Panc1 (cell line): ENCODE results near the gene TRIO. TPM values are rescaled to one million over a fixed set of nuclear protein-coding genes. Genes with fewer than 3 reads are reported as not detected.
"Not testable (repeated sequence)": the region's sequence is repeated elsewhere in the genome, so short reads cannot be mapped to it uniquely, and the experiment has no call there.

Source experiments
- ATAC-seq: fragments of 200-7000 bp; cut with Tn5 transposase; 2 replicates; pipeline ENCODE4 v1.9.1; 2020; ENCODE audit warnings: mild to moderate bottlenecking, moderate library complexity
- BruUV-seq: library from RNA; stranded (reverse); fragments of 400-500 nt; replicated peaks from 2 replicates; lab custom pipeline; 2021; lab: Mats Ljungman, UMichigan
- CTCF ChIA-PET: fragments of 300-600 bp; sonication (Branson Sonifier 250); formaldehyde crosslinking; loops from one replicate; lab custom pipeline; 2022; ENCODE audit warnings: antibody characterized with exemption; lab: Charles Lee
- POLR2A ChIA-PET: fragments of 300-600 bp; sonication (Branson Sonifier 250); formaldehyde crosslinking; loops from one replicate; lab custom pipeline; 2022; ENCODE audit warnings: antibody characterized with exemption; lab: Charles Lee
- DNase-seq: peaks from one replicate; pipeline ENCODE4 v3.0.0-alpha.2; 2010; ENCODE audit warnings: low read depth, low spot score
- H3K27ac ChIP-seq: 2 replicates; pipeline ENCODE4 v1.5.1; 2011; ENCODE audit warnings: mild to moderate bottlenecking, low read length, inconsistent platforms
- H3K27me3 ChIP-seq: fragments of 200-500 bp; sonication (Bioruptor generic); 2 replicates; pipeline ENCODE4 v1.6.0; 2014; ENCODE audit warnings: low read length, inconsistent platforms; ENCODE audit not compliant: control insufficient read depth, insufficient read depth
- H3K36me3 ChIP-seq: fragments of 200-500 bp; sonication (Bioruptor generic); 2 replicates; pipeline ENCODE4 v1.5.1; 2014; ENCODE audit warnings: inconsistent platforms, mild to moderate bottlenecking, low read length, moderate library complexity; ENCODE audit not compliant: control insufficient read depth, insufficient read depth
- H3K4me1 ChIP-seq: 2 replicates; pipeline ENCODE4 v1.5.1; 2011; ENCODE audit warnings: inconsistent platforms, mild to moderate bottlenecking, low read length, moderate library complexity; ENCODE audit not compliant: control insufficient read depth, insufficient read depth
- H3K4me3 ChIP-seq, 2 experiments: 2 replicates each; pipeline ENCODE4 v1.5.1; 2011 to 2012; ENCODE audit warnings: low read depth in 2 of 2, low read length in 2 of 2, mild to moderate bottlenecking in 2 of 2, inconsistent platforms in 1 of 2, moderate library complexity in 1 of 2
- H3K9me3 ChIP-seq: fragments of 200-500 bp; sonication (Bioruptor generic); 2 replicates; pipeline ENCODE4 v1.5.1; 2014; ENCODE audit warnings: low read depth, mild to moderate bottlenecking, inconsistent platforms, low read length, moderate library complexity; ENCODE audit not compliant: control insufficient read depth, insufficient read depth
- POLR2AphosphoS5 ChIP-seq: IDR thresholded peaks from 2 replicates; pipeline ENCODE4 v1.6.1; 2012; ENCODE audit warnings: mild to moderate bottlenecking, low read depth, low read length, moderate library complexity
- SIN3A ChIP-seq: IDR thresholded peaks from 2 replicates; pipeline ENCODE4 v1.6.1; 2012; ENCODE audit warnings: low read depth, mild to moderate bottlenecking, low read length, moderate library complexity, borderline replicate concordance; ENCODE audit not compliant: insufficient read depth
- TCF7L2 ChIP-seq: IDR thresholded peaks from 2 replicates; pipeline ENCODE4 v1.6.1; 2011; ENCODE audit warnings: mild to moderate bottlenecking, low read depth, low read length, inconsistent platforms
- in situ Hi-C: cut with HindIII; loops from 2 replicates; pipeline ENCODE4 v1.10.0; 2016; ENCODE audit warnings: low sequenced_read_pairs, low pct_unique_long_range_greater_than_20kb
- intact Hi-C: fragments of 100-400 bp; cut with micrococcal nuclease; formaldehyde crosslinking; loops from one replicate; pipeline ENCODE4 v1.10.0; 2022; ENCODE audit not compliant: unreplicated experiment
- total RNA-seq: library from RNA; stranded (reverse); gene quantifications from one replicate; pipeline ENCODE4 v1.2.1, GENCODE V29; 2021; ENCODE audit not compliant: unreplicated experiment
- TF ChIP-seq, protein P1 (sequence below): fragments of 450-650 bp; IDR thresholded peaks from 2 replicates; pipeline ENCODE4 v1.5.1; 2017; ENCODE audit warnings: mild to moderate bottlenecking
- TF ChIP-seq, protein P2 (sequence below), 2 experiments: IDR thresholded peaks; 2 replicates each; pipeline ENCODE4 v1.6.1; 2011 to 2012; ENCODE audit warnings: low read depth in 2 of 2, control low read depth in 1 of 2, low read length in 1 of 2, mild to moderate bottlenecking in 1 of 2, moderate library complexity in 1 of 2; ENCODE audit not compliant: insufficient read depth in 1 of 2

TRIO gene
- total RNA-seq, 1 experiment from 2014 or later: 349 TPM

DNA sequence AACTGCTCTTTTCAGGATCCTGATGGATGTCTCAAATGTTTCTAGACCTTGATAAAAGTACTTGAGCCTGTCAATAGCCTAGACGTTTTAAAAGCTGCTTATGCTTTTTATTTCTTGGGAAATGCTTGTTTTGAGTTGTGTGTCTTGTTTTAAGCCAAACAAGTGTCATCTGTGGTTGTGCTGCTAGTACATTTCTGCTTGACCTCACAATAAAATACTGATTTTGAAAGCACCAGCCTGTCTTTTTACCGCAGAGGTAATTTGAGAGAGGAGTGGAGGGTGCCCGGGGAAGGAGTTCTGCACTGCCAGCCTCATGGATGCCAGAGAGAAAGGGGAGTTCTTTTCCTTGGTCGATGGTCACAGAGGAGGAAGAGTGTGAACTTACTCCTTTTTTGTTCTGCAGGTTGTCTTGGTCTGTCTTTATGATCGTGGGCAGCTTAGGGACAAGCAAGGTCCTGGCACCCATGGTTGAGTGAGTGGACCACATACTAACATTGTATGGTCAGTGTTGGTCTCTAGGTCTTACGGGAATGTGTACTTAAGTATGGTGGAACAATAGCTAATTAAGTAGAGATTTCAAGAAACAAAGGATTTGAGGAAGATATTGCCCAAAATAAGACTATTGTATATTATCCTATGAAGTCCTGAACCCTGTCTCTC lies 61.0 kb downstream of the TRIO start:
- in situ Hi-C loops: no loop called here
- H3K27ac ChIP-seq: peak overlapping the region; percentile 99
- intact Hi-C loops: loop anchor here (5.0 kb wide), 1 partner anchor 52 kb away; no protein-coding TSS in a partner anchor
- TF ChIP-seq TCF7L2 (no peak), POLR2AphosphoS5 (peak; percentile 33; the same call in 1 of the 2 replicates)
- ATAC-seq (no peak), DNase-seq (no peak)
- ChIA-PET POLR2A (interaction anchor here (0.6 kb wide), 1 partner anchor 19 kb away, joined by 3 read pairs; no protein-coding TSS in a partner anchor), CTCF (interaction anchor here (1.2 kb wide), 1 partner anchor 52 kb away, joined by 3 read pairs; no protein-coding TSS in a partner anchor)
- peaks cover 95% of the 10 kb centered on the region for H3K4me1 ChIP-seq
- no peaks in the 10 kb centered on the region for H3K27me3 ChIP-seq
- peak overlapping the region in 1 of 2 experiments; percentile 40; a peak in 3 of 4 replicates for H3K4me3 ChIP-seq
- no peaks in the 10 kb centered on the region for H3K9me3 ChIP-seq
- no TSS peak for BruUV-seq
- no peaks in the 10 kb centered on the region for H3K36me3 ChIP-seq

DNA sequence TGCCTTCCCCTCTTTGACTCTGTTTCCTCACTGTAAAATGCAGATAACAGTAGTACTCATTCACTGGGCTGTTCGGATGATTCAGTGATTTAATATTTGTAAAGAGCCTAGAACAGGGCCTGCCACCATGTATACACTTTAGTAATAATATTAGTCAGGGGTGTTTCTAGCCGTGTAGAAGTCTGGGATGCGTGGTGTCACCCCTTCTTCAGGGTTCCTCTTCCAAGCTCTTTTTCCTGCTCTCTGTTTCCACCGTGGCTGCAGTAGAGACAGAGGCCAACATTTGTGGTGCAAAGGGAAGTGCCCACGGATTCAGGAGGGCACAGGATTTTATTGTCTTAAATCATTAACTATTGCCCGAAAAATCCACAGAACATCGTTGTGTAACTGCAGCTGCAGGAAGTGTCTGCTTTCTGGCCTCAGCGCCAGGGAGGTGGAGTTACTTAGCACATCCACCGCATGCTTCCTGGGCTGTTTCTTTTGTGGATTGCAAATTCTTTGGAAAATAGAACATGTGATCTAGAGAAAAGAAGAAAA lies 61.7 kb downstream of the TRIO start:
- intact Hi-C loops: loop anchor here (5.0 kb wide), 1 partner anchor 53 kb away; no protein-coding TSS in a partner anchor
- Histone ChIP-seq H3K9me3 (no peaks in the 10 kb centered on the region), H3K4me1 (peaks cover 95% of the 10 kb centered on the region), H3K36me3 (no peaks in the 10 kb centered on the region), H3K4me3 (peak overlapping the region; percentile 7 to 40; a peak in 3 of 4 replicates), H3K27me3 (no peaks in the 10 kb centered on the region), H3K27ac (peak overlapping the region; percentile 99)
- ATAC-seq (peak; percentile 9), DNase-seq (no peak)
- POLR2A ChIA-PET: interaction anchor here (0.6 to 0.9 kb wide), 2 partner anchors 18 to 19 kb away, joined by 3 read pairs; no protein-coding TSS in a partner anchor
- no TSS peak for BruUV-seq
- CTCF ChIA-PET: interaction anchor here (1.2 kb wide), 1 partner anchor 53 kb away, joined by 3 read pairs; no protein-coding TSS in a partner anchor
- 0 out of 2 replicates have a peak, but pooled peaks have one; percentile 43 for TF ChIP-seq TCF7L2
- TF ChIP-seq, protein P1, sequence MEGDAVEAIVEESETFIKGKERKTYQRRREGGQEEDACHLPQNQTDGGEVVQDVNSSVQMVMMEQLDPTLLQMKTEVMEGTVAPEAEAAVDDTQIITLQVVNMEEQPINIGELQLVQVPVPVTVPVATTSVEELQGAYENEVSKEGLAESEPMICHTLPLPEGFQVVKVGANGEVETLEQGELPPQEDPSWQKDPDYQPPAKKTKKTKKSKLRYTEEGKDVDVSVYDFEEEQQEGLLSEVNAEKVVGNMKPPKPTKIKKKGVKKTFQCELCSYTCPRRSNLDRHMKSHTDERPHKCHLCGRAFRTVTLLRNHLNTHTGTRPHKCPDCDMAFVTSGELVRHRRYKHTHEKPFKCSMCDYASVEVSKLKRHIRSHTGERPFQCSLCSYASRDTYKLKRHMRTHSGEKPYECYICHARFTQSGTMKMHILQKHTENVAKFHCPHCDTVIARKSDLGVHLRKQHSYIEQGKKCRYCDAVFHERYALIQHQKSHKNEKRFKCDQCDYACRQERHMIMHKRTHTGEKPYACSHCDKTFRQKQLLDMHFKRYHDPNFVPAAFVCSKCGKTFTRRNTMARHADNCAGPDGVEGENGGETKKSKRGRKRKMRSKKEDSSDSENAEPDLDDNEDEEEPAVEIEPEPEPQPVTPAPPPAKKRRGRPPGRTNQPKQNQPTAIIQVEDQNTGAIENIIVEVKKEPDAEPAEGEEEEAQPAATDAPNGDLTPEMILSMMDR: no peak
- TF ChIP-seq POLR2AphosphoS5: no peak
- in situ Hi-C loops: no loop called here

DNA sequence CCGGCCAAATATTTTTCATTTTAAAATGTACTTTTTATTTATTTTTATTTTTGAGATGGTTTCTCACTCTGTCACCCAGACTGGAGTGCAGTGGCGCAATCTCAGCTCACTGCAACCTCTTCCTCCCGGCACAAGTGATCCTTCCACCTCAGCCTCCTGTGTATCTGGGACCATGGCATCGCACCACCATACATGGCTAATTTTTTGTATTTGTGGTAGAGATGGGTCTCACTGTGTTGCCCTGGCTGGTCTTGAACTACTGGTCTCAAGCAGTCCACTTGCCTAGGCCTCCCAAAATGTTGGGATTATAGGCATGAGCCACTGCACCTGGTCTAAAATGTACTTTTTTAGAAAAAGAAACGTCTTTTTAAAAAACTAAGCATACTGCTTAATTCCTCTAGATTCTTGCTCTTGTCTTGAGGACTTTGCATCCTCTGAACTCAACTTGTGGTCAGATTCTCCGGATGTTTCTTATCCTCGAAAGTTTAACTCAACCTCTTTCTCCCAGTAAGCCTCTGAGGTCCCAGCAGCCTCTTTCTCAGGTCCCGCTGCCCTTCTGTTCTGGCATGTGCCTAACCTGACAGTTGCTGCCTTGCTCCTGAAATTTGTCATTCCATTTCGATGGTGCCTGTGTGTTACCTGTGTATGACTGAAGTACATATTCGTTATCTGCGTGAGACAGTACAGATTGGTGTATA lies 63.0 kb downstream of the TRIO start:
- TF ChIP-seq, protein P1: no peak
- TF ChIP-seq, protein P2, sequence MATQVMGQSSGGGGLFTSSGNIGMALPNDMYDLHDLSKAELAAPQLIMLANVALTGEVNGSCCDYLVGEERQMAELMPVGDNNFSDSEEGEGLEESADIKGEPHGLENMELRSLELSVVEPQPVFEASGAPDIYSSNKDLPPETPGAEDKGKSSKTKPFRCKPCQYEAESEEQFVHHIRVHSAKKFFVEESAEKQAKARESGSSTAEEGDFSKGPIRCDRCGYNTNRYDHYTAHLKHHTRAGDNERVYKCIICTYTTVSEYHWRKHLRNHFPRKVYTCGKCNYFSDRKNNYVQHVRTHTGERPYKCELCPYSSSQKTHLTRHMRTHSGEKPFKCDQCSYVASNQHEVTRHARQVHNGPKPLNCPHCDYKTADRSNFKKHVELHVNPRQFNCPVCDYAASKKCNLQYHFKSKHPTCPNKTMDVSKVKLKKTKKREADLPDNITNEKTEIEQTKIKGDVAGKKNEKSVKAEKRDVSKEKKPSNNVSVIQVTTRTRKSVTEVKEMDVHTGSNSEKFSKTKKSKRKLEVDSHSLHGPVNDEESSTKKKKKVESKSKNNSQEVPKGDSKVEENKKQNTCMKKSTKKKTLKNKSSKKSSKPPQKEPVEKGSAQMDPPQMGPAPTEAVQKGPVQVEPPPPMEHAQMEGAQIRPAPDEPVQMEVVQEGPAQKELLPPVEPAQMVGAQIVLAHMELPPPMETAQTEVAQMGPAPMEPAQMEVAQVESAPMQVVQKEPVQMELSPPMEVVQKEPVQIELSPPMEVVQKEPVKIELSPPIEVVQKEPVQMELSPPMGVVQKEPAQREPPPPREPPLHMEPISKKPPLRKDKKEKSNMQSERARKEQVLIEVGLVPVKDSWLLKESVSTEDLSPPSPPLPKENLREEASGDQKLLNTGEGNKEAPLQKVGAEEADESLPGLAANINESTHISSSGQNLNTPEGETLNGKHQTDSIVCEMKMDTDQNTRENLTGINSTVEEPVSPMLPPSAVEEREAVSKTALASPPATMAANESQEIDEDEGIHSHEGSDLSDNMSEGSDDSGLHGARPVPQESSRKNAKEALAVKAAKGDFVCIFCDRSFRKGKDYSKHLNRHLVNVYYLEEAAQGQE (IDR thresholded peaks at IDR 0.05; ENCODE audit: insufficient read depth in 1 of 2, low read depth in 2 of 2, low read length in 1 of 2): no peak
- TF ChIP-seq POLR2AphosphoS5: no peak
- TF ChIP-seq TCF7L2: no peak
- no peak for TF ChIP-seq SIN3A
- DNase-seq (no peak), ATAC-seq (no peak)
- no peak overlapping the region for H3K4me3 ChIP-seq
- ChIA-PET CTCF (no interaction called here), POLR2A (no interaction called here)
- in situ Hi-C loops (no loop called here), intact Hi-C loops (no loop called here)
- no peaks in the 10 kb centered on the region for H3K9me3 ChIP-seq
- no TSS peak for BruUV-seq
- H3K36me3 ChIP-seq: no peaks in the 10 kb centered on the region
- H3K4me1 ChIP-seq: peaks cover 98% of the 10 kb centered on the region
- H3K27ac ChIP-seq: peak overlapping the region; percentile 99
- no peaks in the 10 kb centered on the region for H3K27me3 ChIP-seq

DNA sequence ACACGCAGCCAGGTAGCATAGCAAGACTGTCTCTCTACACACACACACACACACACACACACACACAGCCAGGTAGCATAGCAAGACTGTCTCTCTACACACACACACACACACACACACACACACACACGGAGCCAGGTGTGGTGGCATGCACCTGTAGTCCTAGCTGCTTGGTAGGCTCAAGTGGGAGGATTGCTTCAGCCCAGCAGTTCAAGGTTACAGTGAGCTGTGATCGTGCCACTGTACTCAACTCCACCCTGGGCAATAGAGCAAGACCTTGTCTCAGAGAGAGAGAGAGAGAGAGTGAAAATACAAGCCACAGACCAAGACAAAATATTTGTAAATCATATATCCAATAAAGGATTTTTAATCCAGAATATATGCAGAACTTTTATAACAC lies 64.3 kb downstream of the TRIO start:
- H3K4me1 ChIP-seq: peaks cover 100% of the 10 kb centered on the region
- H3K36me3 ChIP-seq, POLR2A ChIA-PET, ATAC-seq, BruUV-seq, in situ Hi-C loops, H3K4me3 ChIP-seq, H3K9me3 ChIP-seq, DNase-seq, intact Hi-C loops, H3K27me3 ChIP-seq: not testable (repeated sequence)
- peak overlapping the region; percentile 99 for H3K27ac ChIP-seq
- CTCF ChIA-PET: interaction anchor here (0.6 kb wide), 1 partner anchor 37 kb away, joined by 3 read pairs; no protein-coding TSS in a partner anchor
